ENCODE data around the gene SARS2. TPM values are rescaled to one million over a fixed set of nuclear protein-coding genes. Genes with fewer than 3 reads are reported as not detected.
A peak's percentile ranks its signal among the peaks of the same experiment; 100 is the strongest.

The SARS2 gene
- total RNA-seq, 1 experiment from 2014 or later = 26.7 TPM

DNA sequence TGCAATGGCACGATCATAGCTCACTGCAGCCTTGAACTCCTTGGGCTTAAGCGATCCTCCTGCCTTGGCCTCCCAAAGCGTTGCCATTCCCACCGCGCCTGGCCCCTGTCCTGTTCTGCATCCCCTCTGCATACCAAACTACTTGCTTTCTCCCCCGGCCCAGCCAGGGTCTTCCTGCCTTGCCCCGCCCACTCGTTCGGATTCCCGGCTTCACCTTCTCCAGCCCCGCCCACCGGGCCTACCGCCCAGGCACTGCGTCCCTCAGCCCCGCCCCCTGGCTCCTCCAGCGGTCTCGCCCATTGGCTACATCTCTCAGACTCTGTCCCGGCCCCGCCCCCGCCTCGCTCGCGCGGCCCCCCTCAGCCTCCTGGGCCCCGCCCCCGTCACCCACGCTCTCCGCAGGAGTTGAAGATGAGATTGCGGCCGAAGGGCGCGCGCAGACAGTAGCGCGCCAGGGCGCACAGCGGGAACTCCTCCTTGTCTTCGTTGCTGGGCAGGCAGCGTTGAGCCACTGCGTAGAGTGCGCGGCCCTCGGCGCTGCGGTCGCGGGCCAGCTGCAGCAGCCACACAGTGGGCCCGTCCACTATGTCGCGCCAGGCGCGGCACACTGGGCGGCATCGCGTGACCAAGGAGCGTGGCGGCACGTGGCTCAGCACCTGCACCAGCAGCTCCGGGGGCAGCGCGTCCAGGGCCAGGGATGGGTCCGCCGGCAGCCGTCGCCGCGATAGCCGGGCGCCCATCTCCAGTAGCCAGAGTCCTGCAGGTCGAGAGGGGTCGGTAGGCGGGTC lies 19.2 kb upstream of the SARS2 start:
- intact Hi-C loops (cut with micrococcal nuclease) = loop anchor here (10.0 kb wide), 1 partner anchor 545 kb away; the partner anchor contains the start of gene FAM98C
- ATAC-seq = no peak
- BruUV-seq (replicated peaks) = no TSS peak

DNA sequence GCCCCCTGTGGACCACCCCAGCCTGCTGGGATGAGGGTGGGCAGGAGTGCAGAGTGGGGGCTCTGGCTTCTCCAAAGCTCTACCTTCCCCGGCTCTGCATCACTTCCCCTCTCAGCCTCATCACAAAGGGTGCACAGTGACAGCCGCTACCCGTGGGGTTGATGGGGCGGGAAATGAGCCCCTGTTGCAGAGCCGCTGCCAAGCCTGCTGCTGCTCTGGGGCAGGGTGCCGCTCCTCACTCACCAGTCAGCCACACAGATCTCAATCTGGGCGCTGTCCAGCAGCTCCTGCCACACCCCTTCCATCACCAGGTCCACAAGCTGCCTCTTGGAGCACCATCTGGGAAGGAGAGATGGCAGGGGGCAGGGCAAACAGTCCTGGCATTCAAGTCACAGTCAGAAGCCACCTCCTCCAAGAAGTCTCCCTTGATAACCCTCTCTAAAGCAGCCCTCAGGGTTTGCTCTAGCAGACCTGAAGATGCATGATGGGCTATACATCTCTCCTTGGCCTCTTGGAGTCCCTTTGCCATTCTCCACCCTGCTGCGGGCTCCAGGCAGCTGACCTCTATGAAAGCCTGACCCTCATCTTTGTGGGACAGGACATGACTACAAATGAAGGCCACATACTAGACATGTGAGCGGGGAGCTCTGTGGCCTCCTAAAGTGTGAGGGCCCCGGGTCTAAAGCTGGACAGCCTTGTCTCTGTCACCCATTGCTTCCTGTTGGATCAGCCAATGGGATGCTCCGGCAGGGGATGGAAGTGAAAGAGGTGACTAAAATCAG lies 15.9 kb upstream of the SARS2 start:
- no peaks in the 10 kb centered on the region for H3F3A ChIP-seq (ENCODE audit: low read length, unreplicated experiment)
- ATAC-seq (peak; percentile 22; the same call in 1 of the 2 replicates), DNase-seq (peak; percentile 5)
- TF ChIP-seq EZH2phosphoT487 (IDR thresholded peaks at IDR 0.05; ENCODE audit: borderline replicate concordance, low read length) = no peak
- TF ChIP-seq EZH2 (IDR thresholded peaks at IDR 0.05; ENCODE audit: low read length, unreplicated experiment) = no peak
- TF ChIP-seq, protein P1, sequence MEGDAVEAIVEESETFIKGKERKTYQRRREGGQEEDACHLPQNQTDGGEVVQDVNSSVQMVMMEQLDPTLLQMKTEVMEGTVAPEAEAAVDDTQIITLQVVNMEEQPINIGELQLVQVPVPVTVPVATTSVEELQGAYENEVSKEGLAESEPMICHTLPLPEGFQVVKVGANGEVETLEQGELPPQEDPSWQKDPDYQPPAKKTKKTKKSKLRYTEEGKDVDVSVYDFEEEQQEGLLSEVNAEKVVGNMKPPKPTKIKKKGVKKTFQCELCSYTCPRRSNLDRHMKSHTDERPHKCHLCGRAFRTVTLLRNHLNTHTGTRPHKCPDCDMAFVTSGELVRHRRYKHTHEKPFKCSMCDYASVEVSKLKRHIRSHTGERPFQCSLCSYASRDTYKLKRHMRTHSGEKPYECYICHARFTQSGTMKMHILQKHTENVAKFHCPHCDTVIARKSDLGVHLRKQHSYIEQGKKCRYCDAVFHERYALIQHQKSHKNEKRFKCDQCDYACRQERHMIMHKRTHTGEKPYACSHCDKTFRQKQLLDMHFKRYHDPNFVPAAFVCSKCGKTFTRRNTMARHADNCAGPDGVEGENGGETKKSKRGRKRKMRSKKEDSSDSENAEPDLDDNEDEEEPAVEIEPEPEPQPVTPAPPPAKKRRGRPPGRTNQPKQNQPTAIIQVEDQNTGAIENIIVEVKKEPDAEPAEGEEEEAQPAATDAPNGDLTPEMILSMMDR (conservative IDR thresholded peaks at IDR 0.05; ENCODE audit: low read depth, low read length) = no peak
- no peaks in the 10 kb centered on the region for H3K9me3 ChIP-seq (ENCODE audit: low read length)
- intact Hi-C loops (cut with micrococcal nuclease) = no loop called here
- no peaks in the 10 kb centered on the region for H4K20me1 ChIP-seq (ENCODE audit: low read length)
- ChIA-PET POLR2A (ENCODE audit: unreplicated experiment) (no interaction called here), CTCF (no interaction called here)
- H3K4me1 ChIP-seq (ENCODE audit: insufficient read depth, low read length) = no peaks in the 10 kb centered on the region
- no peak overlapping the region for H2AFZ ChIP-seq (ENCODE audit: low read length)
- H3K36me3 ChIP-seq (ENCODE audit: low read depth, low read length) = no peaks in the 10 kb centered on the region
- H3K27me3 ChIP-seq (ENCODE audit: low read length) = no peaks in the 10 kb centered on the region
- H3K9me2 ChIP-seq (replicated peaks; ENCODE audit: low read length) = no peaks in the 10 kb centered on the region
- H3K4me2 ChIP-seq (ENCODE audit: low read length) = no peak overlapping the region
- no peaks in the 10 kb centered on the region for H3K79me2 ChIP-seq (ENCODE audit: low read length)
- H3K9ac ChIP-seq (ENCODE audit: low read length) = no peak overlapping the region
- H3K4me3 ChIP-seq (ENCODE audit: low read length) = no peak overlapping the region
- H3K27ac ChIP-seq (ENCODE audit: low read length) = no peak overlapping the region
- no TSS peak for BruUV-seq (replicated peaks)

More for the DNA sequence above, 19.2 kb upstream of the SARS2 start:
- H3K9me3 ChIP-seq (ENCODE audit: low read length) = no peaks in the 10 kb centered on the region
- peak; percentile 20 for DNase-seq
- H3K27ac ChIP-seq (ENCODE audit: low read length) = no peak overlapping the region
- H3K9me2 ChIP-seq (replicated peaks; ENCODE audit: low read length) = no peaks in the 10 kb centered on the region
- H3K4me2 ChIP-seq (ENCODE audit: low read length) = no peak overlapping the region
- no peaks in the 10 kb centered on the region for H3K27me3 ChIP-seq (ENCODE audit: low read length)
- H3K4me1 ChIP-seq (ENCODE audit: insufficient read depth, low read length) = no peaks in the 10 kb centered on the region
- H2AFZ ChIP-seq (ENCODE audit: low read length) = no peak overlapping the region
- CTCF ChIA-PET = no interaction called here
- no peaks in the 10 kb centered on the region for H4K20me1 ChIP-seq (ENCODE audit: low read length)
- H3K4me3 ChIP-seq (ENCODE audit: low read length) = no peak overlapping the region
- H3K9ac ChIP-seq (ENCODE audit: low read length) = no peak overlapping the region
- H3F3A ChIP-seq (ENCODE audit: low read length, unreplicated experiment) = no peaks in the 10 kb centered on the region
- TF ChIP-seq EZH2 (IDR thresholded peaks at IDR 0.05; ENCODE audit: low read length, unreplicated experiment) (no peak), EZH2phosphoT487 (IDR thresholded peaks at IDR 0.05; ENCODE audit: borderline replicate concordance, low read length) (no peak)
- TF ChIP-seq, protein P1 (conservative IDR thresholded peaks at IDR 0.05; ENCODE audit: low read depth, low read length) = no peak
- no peaks in the 10 kb centered on the region for H3K79me2 ChIP-seq (ENCODE audit: low read length)
- POLR2A ChIA-PET (ENCODE audit: unreplicated experiment) = interaction anchor here (0.6 kb wide), 1 partner anchor 124 kb away, joined by 6 read pairs; no protein-coding TSS in a partner anchor
- no peaks in the 10 kb centered on the region for H3K36me3 ChIP-seq (ENCODE audit: low read depth, low read length)

Measured in PC-3 (cell line).